K562 (cell line): ENCODE measurements around the gene RNF43. TPM values are rescaled to one million over a fixed set of nuclear protein-coding genes. Genes with fewer than 3 reads are reported as not detected.

Experiments
- CBX1 ChIP-seq: sonication (generic); IDR thresholded peaks from 2 replicates; pipeline ENCODE4 v1.6.1; 2016; ENCODE audit warnings: antibody characterized with exemption, low read depth, mild to moderate bottlenecking
- KHSRP ChIP-seq: fragments of 450-650 bp; IDR thresholded peaks from 2 replicates; pipeline ENCODE4 v1.6.1; 2017
- PHB2 ChIP-seq: fragments of 450-650 bp; IDR thresholded peaks from 2 replicates; pipeline ENCODE4 v1.6.1; 2017; ENCODE audit warnings: low read depth
- POLR2AphosphoS2 ChIP-seq: IDR thresholded peaks from 2 replicates; pipeline ENCODE4 v1.6.1; 2012; ENCODE audit warnings: low read length, improper control_type of control experiment
- RBM14 ChIP-seq: fragments of 200-400 bp; formaldehyde crosslinking; IDR thresholded peaks from 2 replicates; pipeline ENCODE4 v1.6.1; 2018; ENCODE audit warnings: low read depth, mild to moderate bottlenecking, low read length, moderate library complexity, borderline replicate concordance; ENCODE audit not compliant: insufficient read depth
- REST ChIP-seq, 2 experiments: fragments of 450-650 bp; formaldehyde crosslinking in 1 of 2; IDR thresholded peaks; 2 replicates each; pipeline versions ENCODE4 v1.4.0 to v1.6.1; 2014 to 2020; ENCODE audit warnings: mild to moderate bottlenecking in 2 of 2, borderline replicate concordance in 1 of 2, low read depth in 1 of 2
- SMAD2 ChIP-seq: fragments of 150-350 bp; IDR thresholded peaks from 2 replicates; pipeline ENCODE4 v1.6.1; 2014; ENCODE audit warnings: low read depth, mild to moderate bottlenecking, low read length
- SRSF7 ChIP-seq: fragments of 200-400 bp; formaldehyde crosslinking; optimal IDR thresholded peaks from 2 replicates; pipeline ENCODE3; 2017; ENCODE audit warnings: mild to moderate bottlenecking, low read depth, low read length
- TAF15 ChIP-seq: fragments of 200-400 bp; formaldehyde crosslinking; IDR thresholded peaks from 2 replicates; pipeline ENCODE4 v1.6.1; 2017; ENCODE audit warnings: mild to moderate bottlenecking, low read depth, low read length, moderate library complexity
- TBP ChIP-seq: optimal IDR thresholded peaks from 2 replicates; pipeline ENCODE3; 2011; ENCODE audit warnings: low read depth, low read length, improper control_type of control experiment
- TCF15 ChIP-seq: fragments of 250-450 bp; sonication (Bioruptor Pico); IDR thresholded peaks from 2 replicates; pipeline ENCODE4 v1.8.0; 2022; ENCODE audit warnings: moderate library complexity, mild to moderate bottlenecking, inconsistent platforms
- TFAP4 ChIP-seq: sonication (generic); formaldehyde crosslinking; IDR thresholded peaks from 2 replicates; pipeline ENCODE4 v1.8.0; 2022; ENCODE audit warnings: missing genetic modification reagents, mild to moderate bottlenecking, moderate library complexity, borderline replicate concordance
- THRAP3 ChIP-seq: fragments of 450-650 bp; IDR thresholded peaks from 2 replicates; pipeline ENCODE4 v1.6.1; 2016; ENCODE audit warnings: mild to moderate bottlenecking, inconsistent platforms, borderline replicate concordance
- ZC3H8 ChIP-seq: fragments of 450-650 bp; IDR thresholded peaks from 2 replicates; pipeline ENCODE4 v1.6.1; 2017
- ZNF584 ChIP-seq: fragments of 200-800 bp; sonication (Bioruptor generic); IDR thresholded peaks from 2 replicates; pipeline ENCODE4 v1.6.1; 2016; ENCODE audit warnings: low read depth, mild to moderate bottlenecking, missing genetic modification characterization, missing compliant biosample characterization
- polyA plus RNA-seq, 8 experiments: library from polyadenylated mRNA; depleted of rRNA in 4 of 8; stranded (reverse) in 5 of 8; unstranded in 3 of 8; fragments of >200 nt; fragmentation: Nextera tagmentation in 2 of 8; fragmentation: Illumina TruSeq in 1 of 8; extraction: Ambion mirVana in 2 of 8; extraction: Trizol in 1 of 8; gene quantifications; 2 replicates each; pipeline versions ENCODE4 v1.2.1 to v1.2.3, GENCODE V29; 2011 to 2014; ENCODE audit warnings: inconsistent platforms in 1 of 8, missing spikeins in 1 of 8
- total RNA-seq, 7 experiments: library from RNA; depleted of rRNA in 6 of 7; stranded (reverse); fragments of >200 nt in 6 of 7; fragmentation: Illumina TruSeq in 2 of 7; extraction: Trizol in 2 of 7; gene quantifications; 2 replicates each; pipeline versions ENCODE4 v1.2.1 to v1.2.3, GENCODE V29; 2011 to 2021; ENCODE audit warnings: low replicate concordance in 1 of 7

Gene RNF43
- total and polyA plus RNA-seq, 9 of the 15 experiments (the other 6 are each of a cell fraction or from before 2014, with no cell fraction given), result 0.29 to 2.7 (median 1.4) TPM

GRCh38 chr17:58387834-58388233, 29.5 kb downstream of the RNF43 start (continued):
- no peak; the same call in 1 of the 2 replicates for TF ChIP-seq REST (IDR thresholded peaks at IDR 0.05; ENCODE audit: borderline replicate concordance)
- no peak for TF ChIP-seq REST (CRISPR knock-in tag; IDR thresholded peaks at IDR 0.05; ENCODE audit: low read depth)
- TF ChIP-seq TCF15 (CRISPR knock-in tag), result no peak
- TF ChIP-seq CBX1, result no peak
- no peak for TF ChIP-seq PHB2
- no peak for TF ChIP-seq THRAP3
- no peak for TF ChIP-seq SMAD2
- no peak for TF ChIP-seq ZC3H8
- TF ChIP-seq ZNF584 (CRISPR knock-in tag), result no peak
- TF ChIP-seq TBP, result no peak
- TF ChIP-seq TFAP4 (CRISPR knock-in tag), result no peak
- TF ChIP-seq KHSRP, result no peak
- TF ChIP-seq SRSF7, result no peak
- no peak for TF ChIP-seq POLR2AphosphoS2
- TF ChIP-seq TAF15, result no peak
- no peak for TF ChIP-seq RBM14
